NCI-H2107 (cell line): ENCODE measurements around the gene IFNG.
A peak's percentile ranks its signal among the peaks of the same experiment; 100 is the strongest.
"Not testable (repeated sequence)": the region's sequence is repeated elsewhere in the genome, so short reads cannot be mapped to it uniquely, and the experiment has no call there.

Experiments used
- DNase-seq: peaks from one replicate; lab custom pipeline; 2025; lab: John Stamatoyannopoulos, UW

The IFNG gene

DNA sequence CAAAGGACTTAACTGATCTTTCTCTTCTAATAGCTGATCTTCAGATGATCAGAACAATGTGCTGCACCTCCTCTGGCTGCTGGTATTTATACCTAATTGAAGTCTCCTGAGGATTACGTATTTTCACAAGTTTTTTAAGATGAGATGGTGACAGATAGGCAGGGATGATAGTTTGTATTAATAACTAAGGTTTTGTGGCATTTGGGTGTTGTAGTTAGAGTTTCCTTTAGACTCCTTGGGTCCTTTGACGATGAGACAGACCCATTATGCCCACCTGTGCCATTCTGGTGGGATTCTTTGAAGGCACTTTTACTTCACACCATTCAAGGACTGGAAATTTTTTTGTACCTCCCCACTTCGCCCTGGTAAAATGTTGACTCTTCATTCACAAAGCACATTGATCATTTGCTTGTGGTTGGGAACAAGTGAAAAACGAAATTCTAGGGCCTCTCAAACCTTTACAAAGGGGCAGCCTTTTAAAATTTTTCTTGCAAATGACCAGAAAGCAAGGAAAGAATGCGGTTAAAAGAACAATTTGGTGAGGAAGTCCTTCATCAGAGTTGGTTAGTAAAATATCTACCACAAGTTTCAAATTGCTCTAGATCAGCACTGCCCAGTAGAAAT, at the start of gene IFNG:
IFNG (minus strand) TSS at position 60 of the 624 bp plus-strand sequence. CDS start 125 bp downstream, outside the sequence.
- no peak for DNase-seq

- not testable (repeated sequence) for DNase-seq
These were observed 49.6 kb upstream of the IFNG start for GRCh38 chr12:68209048-68209728.

DNA sequence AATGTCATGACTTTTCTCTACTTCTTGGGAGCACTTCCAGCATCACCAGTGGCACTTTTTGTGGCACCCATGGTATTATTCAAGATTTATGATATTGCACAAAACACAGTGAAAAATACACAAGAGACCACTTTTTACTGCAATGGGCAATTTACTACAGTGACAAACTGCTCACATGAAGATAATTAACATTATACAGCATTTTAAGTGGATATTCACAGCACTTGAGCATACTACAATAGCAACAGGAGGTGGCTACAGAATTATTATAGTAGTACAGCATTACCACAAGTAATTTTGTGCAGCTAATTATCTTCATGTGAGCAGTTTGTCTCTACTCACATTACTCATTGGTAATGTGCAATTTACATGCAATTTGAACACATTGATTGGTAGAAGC, 47.7 kb upstream of the IFNG start:
- DNase-seq, result peak; percentile 66

GRCh38 chr12:68206446-68206845, 46.9 kb upstream of the IFNG start:
- no peak for DNase-seq

DNA sequence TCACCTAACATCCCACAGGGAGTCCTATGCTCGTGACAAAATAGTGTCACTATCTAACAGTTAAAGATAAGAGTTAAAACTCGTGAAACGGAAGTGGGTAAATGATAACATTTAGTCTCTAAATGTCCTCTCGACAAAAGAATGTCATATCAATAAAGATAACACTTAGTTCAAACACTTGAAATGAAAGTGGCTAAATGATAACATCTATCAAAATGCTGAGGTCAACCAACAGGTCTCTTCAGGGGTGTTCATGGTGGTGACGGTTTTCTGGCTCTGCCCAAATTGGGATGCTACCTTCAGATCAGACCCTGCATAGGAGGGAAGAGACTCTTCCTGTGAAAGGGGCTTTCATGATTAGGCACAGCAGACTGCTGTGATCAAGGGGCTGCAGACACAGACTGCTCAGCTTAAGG, 43.9 kb upstream of the IFNG start:
- no peak for DNase-seq

DNA sequence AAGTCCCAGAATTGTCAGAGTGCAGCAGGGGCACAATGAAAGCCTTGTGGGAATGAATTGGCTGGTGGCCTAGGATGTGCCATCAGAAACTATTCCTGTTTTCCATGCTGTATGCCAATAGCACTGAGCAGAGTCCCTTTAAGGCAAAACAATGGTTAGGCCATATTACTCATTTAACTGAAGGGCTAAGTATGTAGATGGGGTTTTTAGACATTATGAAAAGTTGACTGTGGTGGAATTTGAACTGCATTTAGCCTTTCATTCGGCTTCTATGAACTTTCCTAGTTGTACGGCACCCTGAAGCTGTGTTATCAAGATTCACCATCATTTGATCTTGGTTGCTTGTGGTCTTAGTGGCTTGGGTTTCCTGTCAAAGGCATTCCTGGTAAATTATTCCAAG, 41.3 kb upstream of the IFNG start:
- no peak for DNase-seq

DNA sequence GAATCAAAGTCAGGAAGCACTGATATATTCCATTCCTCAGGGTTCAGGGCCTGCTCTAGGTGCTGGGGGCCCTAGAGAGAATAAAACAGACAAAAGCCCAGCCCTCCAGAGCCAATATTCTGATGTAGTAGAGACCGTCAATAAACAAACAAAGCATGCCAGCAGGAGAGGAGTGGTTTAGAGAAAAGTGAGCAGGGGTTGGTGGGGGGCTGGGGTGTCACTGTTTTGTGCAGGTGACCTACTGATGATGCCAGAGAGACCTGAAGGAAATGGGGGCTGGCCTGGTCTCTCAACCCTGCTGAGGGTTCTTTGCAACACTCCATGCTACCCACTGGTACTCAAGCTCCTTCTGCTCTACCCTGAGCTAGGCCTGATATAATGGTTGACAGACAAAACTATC, 39.6 kb upstream of the IFNG start:
- DNase-seq, result no peak

- DNase-seq, result no peak
These were observed 39.1 kb upstream of the IFNG start for GRCh38 chr12:68198507-68199086.

DNA sequence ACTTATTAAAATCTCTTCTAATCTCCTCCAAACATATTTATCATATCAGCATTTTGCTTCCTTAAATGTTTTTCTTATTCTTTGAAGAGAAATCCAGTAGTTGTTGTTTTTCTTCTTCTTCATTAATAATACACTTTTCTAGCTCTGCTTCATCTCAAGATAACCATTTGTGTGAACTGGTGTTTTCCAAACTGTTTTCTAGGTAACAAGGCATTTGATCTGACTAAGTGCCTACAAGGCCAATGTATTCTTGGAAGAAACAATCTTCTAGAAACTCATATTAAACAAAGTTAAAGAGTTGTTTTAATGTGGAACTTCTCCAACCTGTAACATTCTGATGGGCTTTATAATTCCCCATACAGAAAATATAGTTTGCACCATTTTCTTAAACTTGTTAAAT, 30.8 kb upstream of the IFNG start:
- no peak for DNase-seq

DNA sequence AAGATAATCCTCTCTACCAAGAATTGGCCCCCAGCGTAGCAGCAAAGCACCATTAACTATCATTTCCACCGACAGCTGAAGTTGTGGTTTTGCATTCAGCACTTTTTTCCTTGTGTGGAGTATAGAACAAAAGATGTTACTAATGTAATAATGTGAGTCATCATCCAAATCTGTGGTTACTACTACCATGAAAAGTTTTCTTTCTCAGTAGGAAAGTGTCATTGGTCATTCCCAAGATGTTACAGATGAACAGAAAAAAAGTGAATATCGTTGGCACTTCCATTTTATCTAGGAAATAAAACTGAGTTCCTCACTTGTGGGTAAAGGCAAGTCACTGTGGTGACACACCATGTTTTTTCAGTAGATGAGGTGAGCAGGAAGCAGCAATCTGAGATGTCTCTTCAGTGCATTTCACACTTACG, 30.3 kb upstream of the IFNG start:
- peak; percentile 31 for DNase-seq

- DNase-seq, result no peak
These were observed 26.1 kb upstream of the IFNG start for GRCh38 chr12:68185598-68185997.

GRCh38 chr12:68180792-68181744, 21.5 kb upstream of the IFNG start:
- DNase-seq, result peak; percentile 82

DNA sequence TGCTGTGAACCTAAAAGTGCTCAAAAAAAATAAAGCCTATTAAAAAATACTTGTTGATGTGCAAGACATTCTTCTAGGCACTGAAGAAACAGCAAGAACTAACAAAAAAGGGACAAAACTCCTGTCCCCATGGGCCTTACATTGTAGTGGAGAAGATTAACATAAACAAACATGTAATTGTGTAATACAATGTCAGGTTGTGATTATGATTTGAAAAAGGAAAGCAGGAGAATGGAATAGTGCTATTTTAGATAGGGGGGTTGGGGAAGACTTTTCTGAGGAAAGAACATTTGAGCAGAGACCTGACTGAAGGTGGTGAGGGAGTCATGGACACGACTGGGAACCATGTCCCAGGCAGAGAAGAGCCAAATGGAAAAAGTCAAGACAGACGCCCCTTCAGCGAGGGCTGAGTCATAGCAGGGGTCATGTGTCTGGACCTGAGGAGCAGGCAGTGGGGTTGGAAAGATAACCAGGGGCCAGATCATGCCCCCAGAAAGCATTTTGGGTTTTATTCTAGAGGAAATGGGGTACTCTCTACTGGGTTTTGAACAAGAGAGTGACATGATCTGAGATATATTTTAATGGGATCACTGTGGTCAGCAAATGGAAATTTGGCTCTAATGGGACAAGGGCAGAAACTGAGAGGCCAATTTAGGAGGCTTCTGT, 19.4 kb upstream of the IFNG start:
- no peak for DNase-seq

DNA sequence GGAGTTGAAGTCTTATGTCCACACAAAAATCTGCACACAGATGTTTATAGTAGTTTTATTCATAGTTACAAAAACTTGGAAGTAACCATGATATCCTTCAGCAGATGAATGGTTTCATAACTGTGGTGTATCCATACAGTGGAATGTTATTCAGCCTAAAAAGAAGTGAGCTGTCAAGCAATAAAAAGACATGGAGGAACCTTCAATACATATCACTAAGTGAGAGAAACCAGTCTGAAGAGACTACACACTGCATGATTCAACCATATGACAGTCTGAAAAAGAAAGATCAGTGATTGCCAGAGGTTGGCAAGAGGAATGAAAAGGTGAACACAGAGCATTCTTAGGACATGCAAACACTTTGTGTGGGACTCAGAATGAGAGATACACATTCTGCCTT, 18.6 kb upstream of the IFNG start:
- DNase-seq, result no peak

- no peak for DNase-seq
These were observed 18.0 kb upstream of the IFNG start for GRCh38 chr12:68177562-68177961.

- no peak for DNase-seq
These were observed 16.7 kb upstream of the IFNG start for GRCh38 chr12:68176257-68176656.

- no peak for DNase-seq
These were observed 16.1 kb upstream of the IFNG start for GRCh38 chr12:68175557-68176061.

GRCh38 chr12:68174761-68175160, 15.2 kb upstream of the IFNG start:
- DNase-seq, result not testable (repeated sequence)

DNA sequence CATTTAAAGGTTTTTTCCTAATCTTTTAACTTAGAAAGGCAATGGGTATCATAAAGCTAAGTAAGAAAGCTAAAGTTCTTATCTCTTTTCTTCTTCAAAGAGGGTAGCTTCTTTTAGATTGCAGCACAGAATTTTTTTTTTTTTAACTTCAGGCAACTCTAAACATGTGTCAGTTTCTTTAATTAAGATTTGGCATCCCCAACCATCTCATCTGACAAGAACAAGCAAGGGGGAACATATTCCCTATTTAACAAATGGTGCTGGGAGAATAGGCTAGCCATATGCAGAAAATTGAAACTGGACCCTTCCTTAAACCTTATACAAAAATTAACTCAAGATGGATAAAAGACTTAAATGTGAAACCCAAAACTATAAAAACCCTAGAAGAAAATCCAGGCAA, 14.3 kb upstream of the IFNG start:
- no peak for DNase-seq

DNA sequence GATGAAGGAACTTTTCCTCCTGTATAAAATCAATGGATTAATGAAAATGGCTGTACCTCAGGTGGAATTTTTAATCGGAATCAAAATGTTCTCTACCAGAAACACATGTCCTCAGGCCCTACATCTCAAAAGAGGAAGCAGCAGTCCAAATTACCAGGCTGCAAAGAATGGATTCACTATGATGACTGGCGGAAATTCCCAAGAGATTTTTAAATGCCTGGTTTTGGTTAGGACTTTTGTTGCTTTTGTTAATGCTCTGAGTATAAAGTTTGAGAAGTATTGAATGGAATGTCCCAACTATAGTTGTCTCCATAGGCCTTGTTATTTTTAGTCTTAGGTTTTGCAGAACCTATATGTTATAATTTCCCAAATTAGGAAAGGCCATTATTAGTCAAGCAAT, 11.2 kb upstream of the IFNG start:
- no peak for DNase-seq

DNA sequence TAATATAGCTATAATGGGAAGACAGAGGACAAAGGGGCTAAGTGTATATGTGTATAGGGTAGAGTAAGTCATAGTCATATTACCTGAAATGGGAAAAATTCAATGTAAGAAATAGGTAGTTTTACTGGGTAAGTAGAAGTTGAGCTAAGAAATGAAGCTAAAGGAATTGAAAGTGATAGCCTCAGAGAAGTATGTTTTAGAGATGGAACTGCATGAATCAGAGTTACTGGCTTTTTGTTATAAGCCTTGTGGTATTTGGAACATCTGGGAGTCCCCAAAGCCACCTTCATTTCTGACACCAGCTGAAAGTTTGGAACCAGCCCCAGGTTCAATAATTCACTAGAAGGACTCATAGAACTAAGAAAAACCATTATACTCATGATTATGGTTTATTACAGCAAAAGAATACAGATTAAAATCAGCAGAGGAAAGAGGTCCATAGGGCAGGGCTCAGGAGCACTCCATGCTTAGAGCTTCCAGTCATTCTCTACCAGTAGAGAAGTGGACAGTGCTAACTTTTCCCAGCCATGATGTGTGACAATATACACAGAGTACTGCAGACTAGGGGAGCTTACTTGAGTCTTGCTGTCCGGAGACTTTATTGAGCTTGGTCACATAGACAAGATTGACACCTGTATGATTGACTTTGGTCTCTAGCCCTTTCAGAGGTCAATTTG, 9.8 kb upstream of the IFNG start:
- DNase-seq, result no peak
